Adrenal gland (tissue), 12 donors: ENCODE results near the gene CREBBP. TPM values are rescaled to one million over a fixed set of nuclear protein-coding genes. Genes with fewer than 3 reads are reported as not detected.

Experiments
- DNase-seq, 7 donors: peaks; one replicate each; pipeline ENCODE4 v3.0.0-alpha.2; 2019 to 2020
- H3K27ac ChIP-seq, 5 donors: fragments of 200-600 bp; sonication (generic) in 4 of 5; 1 replicate in 3 of 5; 2 replicates in 2 of 5; pipeline versions ENCODE4 v1.5.1 to v1.8.0; 2016 to 2020; ENCODE audit warnings: mild to moderate bottlenecking in 1 of 5
- H3K27me3 ChIP-seq: fragments of 200-600 bp; 2 replicates; pipeline ENCODE4 v1.8.0; 2021
- H3K36me3 ChIP-seq, 2 donors: fragments of 200-600 bp; replicated peaks in 1 of 2; 1 replicate in 1 of 2; 2 replicates in 1 of 2; pipeline versions ENCODE4 v1.5.1 to v1.8.0; 2018 to 2022
- H3K4me1 ChIP-seq, 2 donors: fragments of 200-600 bp; replicated peaks in 1 of 2; 1 replicate in 1 of 2; 2 replicates in 1 of 2; pipeline versions ENCODE4 v1.5.1 to v1.8.0; 2018 to 2021
- H3K4me3 ChIP-seq, 4 donors: fragments of 200-600 bp; sonication (generic) in 3 of 4; one replicate each; pipeline ENCODE4 v1.5.1; 2016 to 2018
- H3K9me3 ChIP-seq, 3 donors: fragments of 200-600 bp; sonication (generic) in 1 of 3; replicated peaks in 1 of 3; 1 replicate in 2 of 3; 2 replicates in 1 of 3; pipeline versions ENCODE4 v1.5.1 to v1.8.0; 2016 to 2021
- POLR2A ChIP-seq, 2 donors: fragments of 450-650 bp; IDR thresholded peaks; one replicate each; pipeline ENCODE4 v1.6.1; 2017; ENCODE audit warnings: antibody characterized with exemption in 2 of 2, mild to moderate bottlenecking in 2 of 2, moderate library complexity in 1 of 2
- WGBS, 4 donors: extraction: QIAGEN DNeasy Blood & Tissue Kit in 2 of 4; methylation state at CpG; one replicate each; pipeline versions ENCODE4 v1.1.5 to v1.1.7; 2013 to 2017; 5-methylcytosine and 5-hydroxymethylcytosine counted together
- intact Hi-C, 2 donors: fragments of 100-400 bp; cut with DNase I; formaldehyde crosslinking; loops; one replicate each; pipeline versions ENCODE4 v1.14.1 to v1.15.0; 2022 to 2023
- polyA plus RNA-seq, 3 donors: library from polyadenylated mRNA; stranded (reverse); fragments of 200-250 nt in 2 of 3; fragments of 350-450 nt in 1 of 3; fragmentation: Illumina TruSeq in 1 of 3; extraction: RNeasy Lipid Tissue Mini Kit (QIAGEN cat#74804) in 1 of 3; gene quantifications; one replicate each; pipeline ENCODE4 v1.2.3, GENCODE V29; 2013 to 2014
- total RNA-seq, 9 donors: library from RNA; depleted of rRNA in 4 of 9; stranded (reverse); fragments of >200 nt in 4 of 9; fragments of 120-200 nt in 1 of 9; fragmentation: NEBNext Ultra II Directional in 1 of 9; extraction: Animal tissue kit (Norgen Biotek cat#: 25700) in 1 of 9; gene quantifications; one replicate each; pipeline versions ENCODE4 v1.1.0 to v1.2.4, GENCODE V29; 2013 to 2023
- TF ChIP-seq, protein P1 (sequence below), 6 experiments: fragments of 450-650 bp in 4 of 6; fragments of 200-600 bp in 2 of 6; sonication (generic) in 1 of 6; IDR thresholded peaks; 1 replicate in 5 of 6; 2 replicates in 1 of 6; pipeline versions ENCODE4 v1.5.1 to v1.8.0; 2016 to 2021; ENCODE audit warnings: antibody characterized with exemption in 6 of 6, mild to moderate bottlenecking in 2 of 6, moderate library complexity in 1 of 6
- donor health status: healthy with polysubstance abuse.
- donor health status: Bipolar disorder and iron deficiency.
- donor health status: DM: yes; HTN: yes; CAD: no.
- donor health status: DM: no; HTN: no; CAD: no.
- donor health status: DM: no; HTN: no; CAD: no.
- donor health status: DM: yes; HTN: yes; CAD: no.

CREBBP gene
- total and polyA plus RNA-seq, 12 donors = 13.7 to 67.7 (median 44.1) TPM

DNA sequence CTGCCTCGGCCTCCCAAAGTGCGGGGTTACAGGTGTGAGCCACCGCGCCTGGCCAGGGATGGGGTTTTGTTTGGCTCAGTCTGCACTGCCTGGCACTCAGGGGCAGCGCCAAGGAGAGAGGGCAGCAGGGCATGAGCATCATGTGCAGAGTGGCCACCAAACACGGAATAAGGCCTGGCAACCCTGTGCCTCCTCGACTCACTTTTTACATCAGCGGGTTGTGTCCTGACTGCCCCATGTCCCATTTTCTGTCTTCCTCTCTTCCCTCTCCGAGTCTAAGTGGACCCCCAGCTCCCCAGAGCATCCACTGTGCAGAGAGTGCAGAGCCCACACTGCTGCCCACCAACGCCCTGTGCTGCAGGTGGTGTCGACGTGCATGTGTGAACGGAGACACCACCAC is 145.0 kb downstream of the CREBBP start:
- DNase-seq = peak in 1 of 7 donors; percentile 8
- no peaks in the 10 kb centered on the region for H3K27me3 ChIP-seq
- 92 to 97% (median 96%) methylated on average over 11 to 13 of the region's 13 CpGs for WGBS, 4 donors
- intact Hi-C loops = no loop called here
- TF ChIP-seq POLR2A (IDR thresholded peaks at IDR 0.05) = no peak
- TF ChIP-seq, protein P1, sequence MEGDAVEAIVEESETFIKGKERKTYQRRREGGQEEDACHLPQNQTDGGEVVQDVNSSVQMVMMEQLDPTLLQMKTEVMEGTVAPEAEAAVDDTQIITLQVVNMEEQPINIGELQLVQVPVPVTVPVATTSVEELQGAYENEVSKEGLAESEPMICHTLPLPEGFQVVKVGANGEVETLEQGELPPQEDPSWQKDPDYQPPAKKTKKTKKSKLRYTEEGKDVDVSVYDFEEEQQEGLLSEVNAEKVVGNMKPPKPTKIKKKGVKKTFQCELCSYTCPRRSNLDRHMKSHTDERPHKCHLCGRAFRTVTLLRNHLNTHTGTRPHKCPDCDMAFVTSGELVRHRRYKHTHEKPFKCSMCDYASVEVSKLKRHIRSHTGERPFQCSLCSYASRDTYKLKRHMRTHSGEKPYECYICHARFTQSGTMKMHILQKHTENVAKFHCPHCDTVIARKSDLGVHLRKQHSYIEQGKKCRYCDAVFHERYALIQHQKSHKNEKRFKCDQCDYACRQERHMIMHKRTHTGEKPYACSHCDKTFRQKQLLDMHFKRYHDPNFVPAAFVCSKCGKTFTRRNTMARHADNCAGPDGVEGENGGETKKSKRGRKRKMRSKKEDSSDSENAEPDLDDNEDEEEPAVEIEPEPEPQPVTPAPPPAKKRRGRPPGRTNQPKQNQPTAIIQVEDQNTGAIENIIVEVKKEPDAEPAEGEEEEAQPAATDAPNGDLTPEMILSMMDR (IDR thresholded peaks at IDR 0.05) = no peak
- H3K9me3 ChIP-seq = no peaks in the 10 kb centered on the region
- no peak overlapping the region for H3K27ac ChIP-seq
- H3K4me1 ChIP-seq = no peaks in the 10 kb centered on the region
- H3K4me3 ChIP-seq = no peak overlapping the region
- H3K36me3 ChIP-seq = peaks cover 0 to 95% of the 10 kb centered on the region in 2 donors

DNA sequence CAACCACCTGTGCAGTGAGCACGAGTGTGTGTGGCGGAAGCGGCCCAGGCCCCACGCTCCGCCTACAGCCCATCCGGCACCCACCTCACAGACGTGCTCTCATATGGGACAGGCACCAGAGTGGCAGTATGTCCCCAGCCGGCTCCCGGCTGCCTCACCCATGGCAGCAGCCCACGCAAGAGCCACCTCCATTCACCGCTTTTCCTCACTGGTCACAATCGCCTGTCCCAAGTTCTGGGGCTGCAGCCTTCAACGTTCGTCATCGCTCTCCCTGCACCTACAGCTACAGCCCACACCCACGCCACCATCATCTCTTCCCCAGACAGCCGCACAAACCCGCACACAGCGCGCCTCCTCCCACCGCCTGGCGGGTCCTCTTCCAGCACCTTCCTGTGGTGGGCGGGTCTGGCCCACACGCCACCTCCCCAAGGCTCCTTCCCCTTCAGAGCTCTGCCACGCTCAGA is 145.7 kb downstream of the CREBBP start:
- Histone ChIP-seq H3K9me3 (no peaks in the 10 kb centered on the region), H3K4me1 (no peaks in the 10 kb centered on the region), H3K27ac (no peak overlapping the region), H3K4me3 (no peak overlapping the region), H3K27me3 (no peaks in the 10 kb centered on the region), H3K36me3 (peaks cover 0 to 95% of the 10 kb centered on the region in 2 donors)
- intact Hi-C loops = no loop called here
- no peak for DNase-seq
- TF ChIP-seq POLR2A (IDR thresholded peaks at IDR 0.05) = no peak
- TF ChIP-seq, protein P1 (IDR thresholded peaks at IDR 0.05) = no peak
- WGBS, 4 donors = 95 to 98% (median 97%) methylated on average over 25 of the region's 25 CpGs

DNA sequence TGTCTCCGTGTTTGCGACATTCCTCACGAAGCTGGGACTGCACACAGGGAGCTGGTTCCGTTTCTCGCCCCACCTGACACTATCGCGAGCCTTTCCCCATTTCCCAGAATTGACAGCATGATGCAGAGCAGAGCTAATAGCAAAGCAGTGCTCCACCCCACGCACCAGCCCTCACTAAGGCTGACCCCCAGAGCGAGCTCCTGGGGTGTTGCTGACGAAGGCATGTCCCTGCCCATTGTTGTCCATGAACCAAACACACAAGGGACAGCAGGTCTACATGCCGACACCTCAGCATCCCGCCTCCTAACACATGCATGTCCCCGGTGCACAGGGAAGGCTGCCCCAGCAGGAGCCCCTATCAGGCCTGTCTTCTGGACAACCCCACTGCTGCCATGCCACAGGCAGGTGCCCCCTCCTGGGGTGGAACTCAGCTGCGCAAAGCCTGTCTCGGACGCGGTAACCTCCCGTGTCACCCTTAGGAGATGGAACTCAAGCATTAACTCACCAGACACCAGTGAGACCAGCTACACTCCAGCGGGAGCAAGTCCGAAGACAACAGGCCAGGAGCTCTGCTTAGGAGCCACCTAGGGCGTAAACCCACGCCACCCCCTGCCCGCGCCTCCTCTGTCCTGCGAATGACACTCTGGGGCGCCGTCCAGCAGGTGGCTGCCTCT is 146.3 kb downstream of the CREBBP start:
- DNase-seq = peak in 1 of 7 donors; percentile 8
- intact Hi-C loops = no loop called here
- Histone ChIP-seq H3K9me3 (no peaks in the 10 kb centered on the region), H3K4me3 (no peak overlapping the region), H3K4me1 (no peaks in the 10 kb centered on the region), H3K36me3 (peaks cover 0 to 95% of the 10 kb centered on the region in 2 donors), H3K27ac (no peak overlapping the region), H3K27me3 (no peaks in the 10 kb centered on the region)
- 97 to 98% (median 97%) methylated on average over 18 to 27 of the region's 27 CpGs for WGBS, 4 donors
- TF ChIP-seq, protein P1 (IDR thresholded peaks at IDR 0.05) = no peak
- TF ChIP-seq POLR2A (IDR thresholded peaks at IDR 0.05) = no peak

DNA sequence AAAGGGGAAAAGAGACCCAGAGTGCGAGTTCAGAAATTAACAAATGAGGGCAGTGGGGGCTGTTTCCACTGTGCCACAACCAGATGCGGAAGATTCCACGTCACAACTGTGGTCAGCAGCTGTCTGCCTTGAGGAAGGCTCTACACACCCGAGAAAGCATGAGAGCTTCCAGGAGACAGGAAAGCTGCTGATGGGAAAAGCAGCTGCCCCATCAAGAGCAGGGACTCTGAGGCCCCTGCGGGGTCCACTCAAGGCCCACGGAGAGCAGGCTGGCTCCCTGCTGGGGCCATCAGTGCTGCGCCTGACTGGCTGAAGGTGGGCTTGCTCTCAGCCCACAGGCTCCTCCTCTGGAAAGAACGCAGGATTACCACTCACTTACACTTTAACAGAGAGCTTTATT is 148.3 kb downstream of the CREBBP start:
- peak in 1 of 7 donors; percentile 4 for DNase-seq
- no peak overlapping the region for H3K4me3 ChIP-seq
- no peaks in the 10 kb centered on the region for H3K9me3 ChIP-seq
- intact Hi-C loops = no loop called here
- TF ChIP-seq, protein P1 (IDR thresholded peaks at IDR 0.05) = no peak
- no peak for TF ChIP-seq POLR2A (IDR thresholded peaks at IDR 0.05)
- no peaks in the 10 kb centered on the region for H3K27me3 ChIP-seq
- WGBS, 4 donors = 78 to 88% (median 83%) methylated on average over 4 to 8 of the region's 8 CpGs
- no peak overlapping the region for H3K27ac ChIP-seq
- H3K4me1 ChIP-seq = no peaks in the 10 kb centered on the region
- peaks cover 0 to 92% of the 10 kb centered on the region in 2 donors for H3K36me3 ChIP-seq
